PC-9 (cell line): ENCODE measurements around the gene ZNF135. TPM values are rescaled to one million over a fixed set of nuclear protein-coding genes. Genes with fewer than 3 reads are reported as not detected.

Source experiments
- BruUV-seq: library from RNA; stranded (reverse); fragments of 400-500 nt; replicated peaks from 2 replicates; lab custom pipeline; 2021; lab: Mats Ljungman, UMichigan
- CTCF ChIA-PET: fragments of 300-600 bp; sonication (Branson Sonifier 250); formaldehyde crosslinking; loops from one replicate; lab custom pipeline; 2022; ENCODE audit warnings: antibody characterized with exemption; lab: Charles Lee
- POLR2A ChIA-PET: fragments of 300-600 bp; sonication (Branson Sonifier 250); formaldehyde crosslinking; loops from one replicate; lab custom pipeline; 2022; ENCODE audit warnings: antibody characterized with exemption; ENCODE audit not compliant: unreplicated experiment; lab: Charles Lee
- DNase-seq, 2 experiments: peaks; one replicate each; pipeline versions ENCODE4 v3.0.0 to v3.0.0-alpha.2; 2015 to 2022; ENCODE audit warnings: mixed read lengths in 1 of 2
- H2AFZ ChIP-seq: fragments of 200-600 bp; sonication (generic); 2 replicates; pipeline ENCODE4 v1.8.1; 2017; ENCODE audit warnings: antibody characterized with exemption
- H3F3A ChIP-seq: fragments of 200-600 bp; sonication (generic); 2 replicates; pipeline ENCODE4 v1.8.1; 2017; ENCODE audit warnings: antibody characterized with exemption, mild to moderate bottlenecking, low read depth; ENCODE audit not compliant: insufficient read depth
- H3K27ac ChIP-seq: fragments of 200-600 bp; sonication (generic); 2 replicates; pipeline ENCODE4 v1.6.1; 2016; ENCODE audit warnings: mixed run types
- H3K27me3 ChIP-seq: fragments of 200-600 bp; sonication (generic); 2 replicates; pipeline ENCODE4 v1.6.1; 2016; ENCODE audit warnings: low read depth, mixed run types; ENCODE audit not compliant: insufficient read depth
- H3K36me3 ChIP-seq: fragments of 200-600 bp; sonication (generic); 2 replicates; pipeline ENCODE4 v1.6.1; 2016; ENCODE audit warnings: low read depth, mixed run types
- H3K4me1 ChIP-seq: fragments of 200-600 bp; sonication (generic); replicated peaks from 2 replicates; pipeline ENCODE4 v1.6.1; 2016; ENCODE audit warnings: mixed run types; ENCODE audit not compliant: insufficient read depth
- H3K4me2 ChIP-seq: fragments of 200-600 bp; sonication (generic); 2 replicates; pipeline ENCODE4 v1.6.1; 2017; ENCODE audit warnings: mixed run types
- H3K4me3 ChIP-seq: fragments of 200-600 bp; sonication (generic); 2 replicates; pipeline ENCODE4 v1.6.1; 2016; ENCODE audit warnings: mixed run types
- H3K79me2 ChIP-seq: fragments of 200-600 bp; sonication (generic); 2 replicates; pipeline ENCODE4 v1.6.1; 2017; ENCODE audit warnings: low read depth, mixed run types
- H3K9me2 ChIP-seq: fragments of 200-600 bp; sonication (generic); 2 replicates; pipeline ENCODE4 v1.8.1; 2017; ENCODE audit warnings: mild to moderate bottlenecking; ENCODE audit not compliant: insufficient read depth
- H3K9me3 ChIP-seq: fragments of 200-600 bp; sonication (generic); 2 replicates; pipeline ENCODE4 v1.8.1; 2016; ENCODE audit warnings: low read depth; ENCODE audit not compliant: insufficient read depth
- H4K20me1 ChIP-seq: fragments of 200-600 bp; sonication (generic); 2 replicates; pipeline ENCODE4 v1.8.1; 2017; ENCODE audit not compliant: insufficient read depth
- EZH2 ChIP-seq: fragments of 200-600 bp; sonication (generic); IDR thresholded peaks from 2 replicates; pipeline ENCODE4 v1.8.0; 2017; ENCODE audit warnings: antibody characterized with exemption, low read depth
- intact Hi-C: fragments of 100-400 bp; cut with micrococcal nuclease; formaldehyde crosslinking; loops from one replicate; pipeline ENCODE4 v1.10.0; 2022; ENCODE audit not compliant: unreplicated experiment
- total RNA-seq: library from RNA; stranded (reverse); gene quantifications from 2 replicates; pipeline ENCODE4 v1.2.3, GENCODE V29; 2021
- TF ChIP-seq, protein P1 (sequence below): fragments of 200-600 bp; sonication (generic); conservative IDR thresholded peaks from 2 replicates; pipeline ENCODE4 v1.6.1; 2017; ENCODE audit warnings: mixed run types, antibody characterized with exemption, mild to moderate bottlenecking, moderate library complexity

The ZNF135 gene
- total RNA-seq, 1 experiment from 2014 or later = 0.15 TPM

GRCh38 chr19:58021541-58022282 is 37.4 kb upstream of the ZNF135 start:
- H3K9me3 ChIP-seq = peaks cover 19% of the 10 kb centered on the region
- BruUV-seq = no TSS peak

GRCh38 chr19:58022283-58022660 is 36.8 kb upstream of the ZNF135 start:
- Histone ChIP-seq H3K27ac (no peak overlapping the region), H3K36me3 (no peaks in the 10 kb centered on the region), H3K9me2 (no peaks in the 10 kb centered on the region), H3K4me1 (no peaks in the 10 kb centered on the region), H3K79me2 (no peaks in the 10 kb centered on the region), H3K4me3 (no peak overlapping the region), H3F3A (no peaks in the 10 kb centered on the region), H4K20me1 (no peaks in the 10 kb centered on the region), H2AFZ (0 out of 2 replicates have a peak overlapping the region, but pooled peaks have one; percentile 33), H3K9me3 (peaks cover 19% of the 10 kb centered on the region), H3K4me2 (no peak overlapping the region), H3K27me3 (peaks cover 12% of the 10 kb centered on the region; the same call in 1 of the 2 replicates)
- intact Hi-C loops = loop anchor here (5.0 kb wide), 1 partner anchor 615 kb away; no protein-coding TSS in a partner anchor
- no peak for DNase-seq
- POLR2A ChIA-PET = no interaction called here
- no TSS peak for BruUV-seq
- CTCF ChIA-PET = interaction anchor here (0.6 kb wide), 1 partner anchor 1853 kb away, joined by 7 read pairs; no protein-coding TSS in a partner anchor
- no peak for TF ChIP-seq EZH2
- TF ChIP-seq, protein P1, sequence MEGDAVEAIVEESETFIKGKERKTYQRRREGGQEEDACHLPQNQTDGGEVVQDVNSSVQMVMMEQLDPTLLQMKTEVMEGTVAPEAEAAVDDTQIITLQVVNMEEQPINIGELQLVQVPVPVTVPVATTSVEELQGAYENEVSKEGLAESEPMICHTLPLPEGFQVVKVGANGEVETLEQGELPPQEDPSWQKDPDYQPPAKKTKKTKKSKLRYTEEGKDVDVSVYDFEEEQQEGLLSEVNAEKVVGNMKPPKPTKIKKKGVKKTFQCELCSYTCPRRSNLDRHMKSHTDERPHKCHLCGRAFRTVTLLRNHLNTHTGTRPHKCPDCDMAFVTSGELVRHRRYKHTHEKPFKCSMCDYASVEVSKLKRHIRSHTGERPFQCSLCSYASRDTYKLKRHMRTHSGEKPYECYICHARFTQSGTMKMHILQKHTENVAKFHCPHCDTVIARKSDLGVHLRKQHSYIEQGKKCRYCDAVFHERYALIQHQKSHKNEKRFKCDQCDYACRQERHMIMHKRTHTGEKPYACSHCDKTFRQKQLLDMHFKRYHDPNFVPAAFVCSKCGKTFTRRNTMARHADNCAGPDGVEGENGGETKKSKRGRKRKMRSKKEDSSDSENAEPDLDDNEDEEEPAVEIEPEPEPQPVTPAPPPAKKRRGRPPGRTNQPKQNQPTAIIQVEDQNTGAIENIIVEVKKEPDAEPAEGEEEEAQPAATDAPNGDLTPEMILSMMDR = no peak; the same call in 1 of the 2 replicates

More at GRCh38 chr19:58021541-58022282, 37.4 kb upstream of the ZNF135 start:
- intact Hi-C loops = loop anchor here (5.0 kb wide), 1 partner anchor 614 kb away; no protein-coding TSS in a partner anchor
- TF ChIP-seq, protein P1 = peak; percentile 59
- no peak for TF ChIP-seq EZH2
- Histone ChIP-seq H3K27me3 (peaks cover 18% of the 10 kb centered on the region), H3K27ac (no peak overlapping the region), H3K36me3 (no peaks in the 10 kb centered on the region), H3F3A (no peaks in the 10 kb centered on the region), H3K9me2 (no peaks in the 10 kb centered on the region), H4K20me1 (no peaks in the 10 kb centered on the region), H3K4me2 (no peak overlapping the region), H2AFZ (0 out of 2 replicates have a peak overlapping the region, but pooled peaks have one; percentile 33), H3K79me2 (no peaks in the 10 kb centered on the region), H3K4me3 (no peak overlapping the region), H3K4me1 (no peaks in the 10 kb centered on the region)
- DNase-seq = peak; percentile 23 to 41
- ChIA-PET CTCF (interaction anchor here (0.6 kb wide), 1 partner anchor 1852 kb away, joined by 7 read pairs; no protein-coding TSS in a partner anchor), POLR2A (no interaction called here)

DNA sequence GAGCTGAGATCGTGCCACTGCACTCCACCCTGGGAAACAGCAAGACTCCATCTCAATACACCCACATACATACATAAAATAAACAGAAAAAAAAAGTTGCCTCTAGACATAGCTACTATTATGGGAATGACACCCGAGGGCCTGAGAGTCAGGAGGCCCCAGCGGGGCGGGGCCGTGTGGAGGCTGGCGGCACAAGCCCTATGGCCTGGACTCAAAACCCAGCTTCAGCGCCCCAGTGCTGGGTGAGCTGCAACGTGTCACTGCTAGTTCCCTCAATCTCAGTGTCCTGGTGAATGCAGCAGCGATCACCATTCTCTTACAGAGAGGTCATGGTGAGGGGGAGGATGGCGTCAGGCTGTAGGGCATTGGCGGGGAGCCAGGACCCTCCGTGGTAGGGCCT is 34.4 kb upstream of the ZNF135 start:
- H3K4me3 ChIP-seq = no peak overlapping the region
- peaks cover 13% of the 10 kb centered on the region; the same call in 1 of the 2 replicates for H3K27me3 ChIP-seq
- no peaks in the 10 kb centered on the region for H3K9me2 ChIP-seq
- H3K4me1 ChIP-seq = no peaks in the 10 kb centered on the region
- no peaks in the 10 kb centered on the region for H3F3A ChIP-seq
- no peaks in the 10 kb centered on the region for H4K20me1 ChIP-seq
- H3K9me3 ChIP-seq = peaks cover 19% of the 10 kb centered on the region
- POLR2A ChIA-PET = no interaction called here
- H3K36me3 ChIP-seq = no peaks in the 10 kb centered on the region
- no peak overlapping the region for H3K4me2 ChIP-seq
- CTCF ChIA-PET = no interaction called here
- no TSS peak for BruUV-seq
- H3K27ac ChIP-seq = no peak overlapping the region
- no peak for TF ChIP-seq EZH2
- TF ChIP-seq, protein P1 = no peak
- DNase-seq = no peak
- intact Hi-C loops = loop anchor here (5.0 kb wide), 1 partner anchor 617 kb away; no protein-coding TSS in a partner anchor
- H3K79me2 ChIP-seq = no peaks in the 10 kb centered on the region
- no peak overlapping the region for H2AFZ ChIP-seq
